K562 (cell line): ENCODE results near the gene SPATA21. TPM values are rescaled to one million over a fixed set of nuclear protein-coding genes. Genes with fewer than 3 reads are reported as not detected.

Experiments
- HNRNPUL1 ChIP-seq: fragments of 200-400 bp; formaldehyde crosslinking; IDR thresholded peaks from 2 replicates; pipeline ENCODE4 v1.6.1; 2017; ENCODE audit warnings: low read length
- JUNB ChIP-seq: fragments of 450-650 bp; formaldehyde crosslinking; conservative IDR thresholded peaks from 2 replicates; pipeline ENCODE4 v1.4.0; 2020; ENCODE audit warnings: mild to moderate bottlenecking
- MECOM ChIP-seq: fragments of 250-450 bp; sonication (Bioruptor Pico); IDR thresholded peaks from 2 replicates; pipeline ENCODE4 v1.8.0; 2022; ENCODE audit warnings: inconsistent platforms
- RBM22 ChIP-seq: fragments of 200-400 bp; formaldehyde crosslinking; IDR thresholded peaks from 2 replicates; pipeline ENCODE4 v1.6.1; 2018; ENCODE audit warnings: low read length, low read depth; ENCODE audit not compliant: poor library complexity, severe bottlenecking
- XRCC3 ChIP-seq: fragments of 450-650 bp; IDR thresholded peaks from 2 replicates; pipeline ENCODE4 v1.6.1; 2017; ENCODE audit warnings: mild to moderate bottlenecking, moderate library complexity
- ZBTB17 ChIP-seq: fragments of 450-650 bp; formaldehyde crosslinking; IDR thresholded peaks from 2 replicates; pipeline ENCODE4 v1.4.0; 2020; ENCODE audit warnings: mild to moderate bottlenecking
- ZFP1 ChIP-seq: fragments of 450-650 bp; formaldehyde crosslinking; IDR thresholded peaks from 2 replicates; pipeline ENCODE4 v1.4.0; 2020; ENCODE audit warnings: mild to moderate bottlenecking, mixed read lengths
- ZFP30 ChIP-seq: fragments of 250-450 bp; sonication (Bioruptor Pico); IDR thresholded peaks from 2 replicates; pipeline ENCODE4 v1.8.0; 2022; ENCODE audit warnings: moderate library complexity, mild to moderate bottlenecking, inconsistent platforms, borderline replicate concordance
- ZNF3 ChIP-seq: fragments of 250-450 bp; sonication (Bioruptor Pico); IDR thresholded peaks from 2 replicates; pipeline ENCODE4 v1.5.0; 2021; ENCODE audit warnings: mild to moderate bottlenecking, moderate library complexity
- ZNF324 ChIP-seq: fragments of 250-450 bp; sonication (Bioruptor Pico); IDR thresholded peaks from 2 replicates; pipeline ENCODE4 v1.4.0; 2020; ENCODE audit warnings: mild to moderate bottlenecking
- ZNF589 ChIP-seq: fragments of 200-800 bp; sonication (Bioruptor generic); IDR thresholded peaks from 2 replicates; pipeline ENCODE4 v1.6.1; 2016; ENCODE audit warnings: low read depth, missing genetic modification characterization, missing compliant biosample characterization
- polyA plus RNA-seq, 8 experiments: library from polyadenylated mRNA; depleted of rRNA in 4 of 8; stranded (reverse) in 5 of 8; unstranded in 3 of 8; fragments of >200 nt; fragmentation: Nextera tagmentation in 2 of 8; fragmentation: Illumina TruSeq in 1 of 8; extraction: Ambion mirVana in 2 of 8; extraction: Trizol in 1 of 8; gene quantifications; 2 replicates each; pipeline versions ENCODE4 v1.2.1 to v1.2.3, GENCODE V29; 2011 to 2014; ENCODE audit warnings: inconsistent platforms in 1 of 8, missing spikeins in 1 of 8
- total RNA-seq, 7 experiments: library from RNA; depleted of rRNA in 6 of 7; stranded (reverse); fragments of >200 nt in 6 of 7; fragmentation: Illumina TruSeq in 2 of 7; extraction: Trizol in 2 of 7; gene quantifications; 2 replicates each; pipeline versions ENCODE4 v1.2.1 to v1.2.3, GENCODE V29; 2011 to 2021; ENCODE audit warnings: low replicate concordance in 1 of 7
- TF ChIP-seq, protein P1 (sequence below), 2 experiments: fragments of 450-650 bp in 1 of 2; sonication (generic) in 1 of 2; formaldehyde crosslinking in 1 of 2; IDR thresholded peaks; 2 replicates each; pipeline versions ENCODE4 v1.7.1 to v1.9.0; 2016 to 2022; ENCODE audit warnings: inconsistent platforms in 1 of 2, mild to moderate bottlenecking in 1 of 2, missing genetic modification reagents in 1 of 2
- TF ChIP-seq, protein P2 (sequence below): sonication (generic); formaldehyde crosslinking; IDR thresholded peaks from 2 replicates; pipeline ENCODE4 v1.8.0; 2022; ENCODE audit warnings: mild to moderate bottlenecking, missing genetic modification reagents, borderline replicate concordance
- TF ChIP-seq, protein P3 (sequence below): IDR thresholded peaks from 2 replicates; pipeline ENCODE4 v1.6.1; 2012; ENCODE audit warnings: low read depth, low read length, improper control_type of control experiment, borderline replicate concordance

The SPATA21 gene
- total and polyA plus RNA-seq, 9 of the 15 experiments (the other 6 are each of a cell fraction or from before 2014, with no cell fraction given) = 0.10 to 0.36 (median 0.13) TPM; not detected in 3

DNA sequence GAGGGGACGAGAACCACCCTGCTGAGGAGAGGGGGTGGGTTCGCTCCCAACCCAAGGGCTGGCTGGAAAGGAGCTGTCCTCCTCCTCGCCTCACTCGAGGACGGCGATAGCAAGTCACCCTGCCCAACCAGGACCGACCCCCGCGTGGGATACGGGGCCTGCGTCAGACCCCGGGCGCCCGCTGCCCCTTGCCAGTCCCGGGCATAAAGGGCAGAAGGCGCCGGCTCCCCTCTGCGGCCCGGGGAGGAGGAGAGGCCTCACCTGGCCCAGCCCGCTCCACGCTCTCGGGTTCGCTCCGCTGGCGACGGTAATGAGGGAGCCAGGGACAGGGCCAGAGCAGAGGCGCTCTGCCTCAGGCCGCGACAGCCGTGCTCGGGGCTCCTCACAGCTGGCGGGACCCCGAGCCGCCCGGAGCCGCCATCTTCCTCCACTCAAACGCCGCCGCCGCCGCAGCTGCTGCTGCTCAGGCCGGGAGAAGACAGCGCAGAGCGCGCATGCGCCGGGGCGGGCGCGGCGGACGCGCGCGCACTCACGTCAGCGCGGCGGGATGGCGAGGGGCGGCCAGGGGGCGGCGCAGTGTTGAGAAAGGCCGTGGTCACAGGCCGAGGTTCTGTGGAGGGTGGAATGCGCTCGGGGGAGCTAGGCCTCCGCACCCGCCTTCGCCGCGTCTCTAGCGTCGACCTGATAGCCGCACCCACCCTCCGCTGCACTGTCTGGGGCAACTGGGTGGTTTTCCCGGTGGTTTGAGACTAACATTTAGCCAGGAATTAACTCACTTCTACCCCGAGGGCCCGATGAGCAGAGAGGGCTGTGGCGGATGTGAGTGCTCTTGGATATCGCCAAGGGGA, 85.0 kb downstream of the SPATA21 start, which contains the start of gene FBXO42 (continued):
- TF ChIP-seq, protein P1, sequence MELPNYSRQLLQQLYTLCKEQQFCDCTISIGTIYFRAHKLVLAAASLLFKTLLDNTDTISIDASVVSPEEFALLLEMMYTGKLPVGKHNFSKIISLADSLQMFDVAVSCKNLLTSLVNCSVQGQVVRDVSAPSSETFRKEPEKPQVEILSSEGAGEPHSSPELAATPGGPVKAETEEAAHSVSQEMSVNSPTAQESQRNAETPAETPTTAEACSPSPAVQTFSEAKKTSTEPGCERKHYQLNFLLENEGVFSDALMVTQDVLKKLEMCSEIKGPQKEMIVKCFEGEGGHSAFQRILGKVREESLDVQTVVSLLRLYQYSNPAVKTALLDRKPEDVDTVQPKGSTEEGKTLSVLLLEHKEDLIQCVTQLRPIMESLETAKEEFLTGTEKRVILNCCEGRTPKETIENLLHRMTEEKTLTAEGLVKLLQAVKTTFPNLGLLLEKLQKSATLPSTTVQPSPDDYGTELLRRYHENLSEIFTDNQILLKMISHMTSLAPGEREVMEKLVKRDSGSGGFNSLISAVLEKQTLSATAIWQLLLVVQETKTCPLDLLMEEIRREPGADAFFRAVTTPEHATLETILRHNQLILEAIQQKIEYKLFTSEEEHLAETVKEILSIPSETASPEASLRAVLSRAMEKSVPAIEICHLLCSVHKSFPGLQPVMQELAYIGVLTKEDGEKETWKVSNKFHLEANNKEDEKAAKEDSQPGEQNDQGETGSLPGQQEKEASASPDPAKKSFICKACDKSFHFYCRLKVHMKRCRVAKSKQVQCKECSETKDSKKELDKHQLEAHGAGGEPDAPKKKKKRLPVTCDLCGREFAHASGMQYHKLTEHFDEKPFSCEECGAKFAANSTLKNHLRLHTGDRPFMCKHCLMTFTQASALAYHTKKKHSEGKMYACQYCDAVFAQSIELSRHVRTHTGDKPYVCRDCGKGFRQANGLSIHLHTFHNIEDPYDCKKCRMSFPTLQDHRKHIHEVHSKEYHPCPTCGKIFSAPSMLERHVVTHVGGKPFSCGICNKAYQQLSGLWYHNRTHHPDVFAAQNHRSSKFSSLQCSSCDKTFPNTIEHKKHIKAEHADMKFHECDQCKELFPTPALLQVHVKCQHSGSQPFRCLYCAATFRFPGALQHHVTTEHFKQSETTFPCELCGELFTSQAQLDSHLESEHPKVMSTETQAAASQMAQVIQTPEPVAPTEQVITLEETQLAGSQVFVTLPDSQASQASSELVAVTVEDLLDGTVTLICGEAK (IDR thresholded peaks at IDR 0.05) = no peak
- TF ChIP-seq, protein P1 (CRISPR knock-in tag; IDR thresholded peaks at IDR 0.05) = peak; percentile 26; the same call in 1 of the 2 replicates
- TF ChIP-seq ZNF324 (no peak), JUNB (CRISPR knock-in tag) (no peak), ZNF589 (CRISPR knock-in tag) (peak; percentile 73; the same call in 1 of the 2 replicates), HNRNPUL1 (no peak), ZFP1 (no peak), ZFP30 (CRISPR knock-in tag) (no peak), RBM22 (peak; percentile 55), ZBTB17 (peak; percentile 70), ZNF3 (CRISPR knock-in tag) (no peak), XRCC3 (no peak), MECOM (CRISPR knock-in tag) (no peak)
- TF ChIP-seq, protein P2, sequence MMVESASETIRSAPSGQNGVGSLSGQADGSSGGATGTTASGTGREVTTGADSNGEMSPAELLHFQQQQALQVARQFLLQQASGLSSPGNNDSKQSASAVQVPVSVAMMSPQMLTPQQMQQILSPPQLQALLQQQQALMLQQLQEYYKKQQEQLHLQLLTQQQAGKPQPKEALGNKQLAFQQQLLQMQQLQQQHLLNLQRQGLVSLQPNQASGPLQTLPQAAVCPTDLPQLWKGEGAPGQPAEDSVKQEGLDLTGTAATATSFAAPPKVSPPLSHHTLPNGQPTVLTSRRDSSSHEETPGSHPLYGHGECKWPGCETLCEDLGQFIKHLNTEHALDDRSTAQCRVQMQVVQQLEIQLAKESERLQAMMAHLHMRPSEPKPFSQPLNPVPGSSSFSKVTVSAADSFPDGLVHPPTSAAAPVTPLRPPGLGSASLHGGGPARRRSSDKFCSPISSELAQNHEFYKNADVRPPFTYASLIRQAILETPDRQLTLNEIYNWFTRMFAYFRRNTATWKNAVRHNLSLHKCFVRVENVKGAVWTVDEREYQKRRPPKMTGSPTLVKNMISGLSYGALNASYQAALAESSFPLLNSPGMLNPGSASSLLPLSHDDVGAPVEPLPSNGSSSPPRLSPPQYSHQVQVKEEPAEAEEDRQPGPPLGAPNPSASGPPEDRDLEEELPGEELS (CRISPR knock-in tag) = 0 out of 2 replicates have a peak, but pooled peaks have one; percentile 67
- TF ChIP-seq, protein P3, sequence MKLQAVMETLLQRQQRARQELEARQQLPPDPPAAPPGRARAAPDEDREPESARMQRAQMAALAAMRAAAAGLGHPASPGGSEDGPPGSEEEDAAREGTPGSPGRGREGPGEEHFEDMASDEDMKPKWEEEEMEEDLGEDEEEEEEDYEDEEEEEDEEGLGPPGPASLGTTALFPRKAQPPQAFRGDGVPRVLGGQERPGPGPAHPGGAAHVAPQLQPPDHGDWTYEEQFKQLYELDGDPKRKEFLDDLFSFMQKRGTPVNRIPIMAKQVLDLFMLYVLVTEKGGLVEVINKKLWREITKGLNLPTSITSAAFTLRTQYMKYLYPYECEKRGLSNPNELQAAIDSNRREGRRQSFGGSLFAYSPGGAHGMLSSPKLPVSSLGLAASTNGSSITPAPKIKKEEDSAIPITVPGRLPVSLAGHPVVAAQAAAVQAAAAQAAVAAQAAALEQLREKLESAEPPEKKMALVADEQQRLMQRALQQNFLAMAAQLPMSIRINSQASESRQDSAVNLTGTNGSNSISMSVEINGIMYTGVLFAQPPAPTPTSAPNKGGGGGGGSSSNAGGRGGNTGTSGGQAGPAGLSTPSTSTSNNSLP = no peak
